ENCODE measurements around the gene MTA3. TPM values are rescaled to one million over a fixed set of nuclear protein-coding genes. Genes with fewer than 3 reads are reported as not detected.
A peak's percentile ranks its signal among the peaks of the same experiment; 100 is the strongest.

The MTA3 gene
- total RNA-seq, 1 donor from 2014 or later = 105 TPM

- Mint-ChIP-seq H3K36me3 (ENCODE audit: low read depth, unreplicated experiment) (peaks cover 18% of the 10 kb centered on the region), H3K27me3 (ENCODE audit: unreplicated experiment) (peaks cover 4% of the 10 kb centered on the region), H3K9me3 (ENCODE audit: unreplicated experiment) (no peaks in the 10 kb centered on the region), H3K4me3 (ENCODE audit: unreplicated experiment) (no peak overlapping the region), H3K4me1 (ENCODE audit: unreplicated experiment) (peaks cover 35% of the 10 kb centered on the region), H3K27ac (ENCODE audit: unreplicated experiment) (no peak overlapping the region)
- DNase-seq (ENCODE audit: low spot score) = no peak
- no peak for TF ChIP-seq CTCF (IDR thresholded peaks at IDR 0.05; ENCODE audit: unreplicated experiment)
These were observed 82.6 kb downstream of the MTA3 start for GRCh38 chr2:42651057-42651456.

GRCh38 chr2:42652086-42652485 lies 83.7 kb downstream of the MTA3 start:
- no peaks in the 10 kb centered on the region for H3K9me3 Mint-ChIP-seq (ENCODE audit: unreplicated experiment)
- TF ChIP-seq CTCF (IDR thresholded peaks at IDR 0.05; ENCODE audit: unreplicated experiment) = no peak
- DNase-seq (ENCODE audit: low spot score) = no peak
- peaks cover 4% of the 10 kb centered on the region for H3K27me3 Mint-ChIP-seq (ENCODE audit: unreplicated experiment)
- H3K4me1 Mint-ChIP-seq (ENCODE audit: unreplicated experiment) = peaks cover 35% of the 10 kb centered on the region
- peaks cover 12% of the 10 kb centered on the region for H3K36me3 Mint-ChIP-seq (ENCODE audit: low read depth, unreplicated experiment)
- H3K4me3 Mint-ChIP-seq (ENCODE audit: unreplicated experiment) = no peak overlapping the region
- H3K27ac Mint-ChIP-seq (ENCODE audit: unreplicated experiment) = peak overlapping the region; percentile 43

DNA sequence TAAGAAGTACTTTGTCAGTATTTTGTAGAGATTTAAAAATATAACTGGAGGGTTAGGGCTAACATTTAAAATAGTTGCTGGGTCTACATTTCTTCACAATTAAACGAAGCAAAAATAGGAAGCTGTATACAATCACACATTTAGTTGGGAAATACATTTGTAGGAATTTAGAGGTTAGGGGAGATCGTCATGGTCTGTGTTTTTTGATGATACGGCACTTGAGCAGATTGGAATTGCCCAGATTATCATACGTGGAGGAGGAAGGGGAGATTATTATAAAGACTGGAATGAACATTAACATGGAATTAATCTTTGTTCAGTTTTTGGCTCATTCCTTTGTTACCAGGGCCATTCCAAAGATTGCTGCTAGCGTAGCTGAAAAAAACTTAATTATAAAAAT lies 84.6 kb downstream of the MTA3 start:
- Mint-ChIP-seq H3K27me3 (ENCODE audit: unreplicated experiment) (peaks cover 4% of the 10 kb centered on the region), H3K9me3 (ENCODE audit: unreplicated experiment) (no peaks in the 10 kb centered on the region), H3K27ac (ENCODE audit: unreplicated experiment) (peak overlapping the region; percentile 8), H3K4me1 (ENCODE audit: unreplicated experiment) (peaks cover 35% of the 10 kb centered on the region), H3K36me3 (ENCODE audit: low read depth, unreplicated experiment) (peaks cover 9% of the 10 kb centered on the region), H3K4me3 (ENCODE audit: unreplicated experiment) (no peak overlapping the region)
- TF ChIP-seq CTCF (IDR thresholded peaks at IDR 0.05; ENCODE audit: unreplicated experiment) = no peak
- DNase-seq (ENCODE audit: low spot score) = no peak

- TF ChIP-seq CTCF (IDR thresholded peaks at IDR 0.05; ENCODE audit: unreplicated experiment) = no peak
- Mint-ChIP-seq H3K4me1 (ENCODE audit: unreplicated experiment) (peaks cover 35% of the 10 kb centered on the region), H3K4me3 (ENCODE audit: unreplicated experiment) (no peak overlapping the region), H3K27me3 (ENCODE audit: unreplicated experiment) (peaks cover 4% of the 10 kb centered on the region), H3K27ac (ENCODE audit: unreplicated experiment) (no peak overlapping the region), H3K9me3 (ENCODE audit: unreplicated experiment) (no peaks in the 10 kb centered on the region), H3K36me3 (ENCODE audit: low read depth, unreplicated experiment) (peaks cover 5% of the 10 kb centered on the region)
- no peak for DNase-seq (ENCODE audit: low spot score)
These were observed 85.5 kb downstream of the MTA3 start for GRCh38 chr2:42653908-42654445.

DNA sequence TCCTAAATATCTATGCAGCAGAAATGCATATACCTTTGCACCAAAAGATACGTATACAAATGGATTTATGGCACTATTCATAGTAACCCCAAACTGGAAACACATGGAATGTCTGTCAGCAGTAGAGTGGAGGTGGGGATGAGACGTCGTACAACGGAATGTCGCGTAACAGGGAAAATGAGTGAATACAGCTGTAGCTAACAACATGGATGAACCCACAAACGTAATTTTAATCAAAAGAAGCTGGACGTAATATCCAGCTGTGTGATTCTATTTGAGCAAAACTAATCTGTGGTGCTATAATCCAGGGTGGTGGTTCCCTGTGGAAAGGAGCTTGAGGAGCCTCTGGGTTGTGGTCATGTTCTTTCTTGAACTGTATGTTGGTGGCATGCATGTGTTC lies 89.9 kb downstream of the MTA3 start:
- Mint-ChIP-seq H3K4me3 (ENCODE audit: unreplicated experiment) (no peak overlapping the region), H3K36me3 (ENCODE audit: low read depth, unreplicated experiment) (peaks cover 10% of the 10 kb centered on the region), H3K4me1 (ENCODE audit: unreplicated experiment) (peaks cover 18% of the 10 kb centered on the region), H3K9me3 (ENCODE audit: unreplicated experiment) (no peaks in the 10 kb centered on the region), H3K27ac (ENCODE audit: unreplicated experiment) (no peak overlapping the region), H3K27me3 (ENCODE audit: unreplicated experiment) (peaks cover 5% of the 10 kb centered on the region)
- DNase-seq (ENCODE audit: low spot score) = no peak
- TF ChIP-seq CTCF (IDR thresholded peaks at IDR 0.05; ENCODE audit: unreplicated experiment) = no peak
